Spleen (tissue), 11 donors: ENCODE data around the gene PTGFR. TPM values are rescaled to one million over a fixed set of nuclear protein-coding genes. Genes with fewer than 3 reads are reported as not detected.

Source experiments
- DNase-seq: peaks from one replicate; pipeline ENCODE4 v3.0.0-alpha.2; 2020
- H3K27ac ChIP-seq, 8 donors: fragments of 200-600 bp; sonication (generic) in 7 of 8; 1 replicate in 4 of 8; 2 replicates in 4 of 8; pipeline versions ENCODE4 v1.5.0 to v1.8.0; 2016 to 2021; ENCODE audit warnings: inconsistent platforms in 4 of 8, mild to moderate bottlenecking in 4 of 8, moderate library complexity in 1 of 8
- H3K27me3 ChIP-seq, 7 donors: fragments of 200-600 bp; sonication (generic) in 6 of 7; replicated peaks in 1 of 7; 1 replicate in 4 of 7; 2 replicates in 3 of 7; pipeline versions ENCODE4 v1.5.0 to v1.8.0; 2016 to 2021; ENCODE audit warnings: inconsistent platforms in 3 of 7, mild to moderate bottlenecking in 1 of 7
- H3K36me3 ChIP-seq, 6 donors: fragments of 200-600 bp; sonication (generic) in 5 of 6; 1 replicate in 4 of 6; 2 replicates in 2 of 6; pipeline versions ENCODE4 v1.5.0 to v1.8.0; 2016 to 2021; ENCODE audit warnings: inconsistent platforms in 2 of 6
- H3K4me1 ChIP-seq, 6 donors: fragments of 200-600 bp; sonication (generic) in 5 of 6; 1 replicate in 3 of 6; 2 replicates in 3 of 6; pipeline versions ENCODE4 v1.5.0 to v1.8.0; 2016 to 2021; ENCODE audit warnings: inconsistent platforms in 3 of 6
- H3K4me3 ChIP-seq, 8 donors: fragments of 200-600 bp; sonication (generic) in 7 of 8; 1 replicate in 4 of 8; 2 replicates in 4 of 8; pipeline versions ENCODE4 v1.5.0 to v1.8.0; 2016 to 2021; ENCODE audit warnings: inconsistent platforms in 4 of 8, mild to moderate bottlenecking in 4 of 8, moderate library complexity in 2 of 8
- H3K9me3 ChIP-seq, 8 donors: fragments of 200-600 bp; sonication (generic) in 7 of 8; 1 replicate in 4 of 8; 2 replicates in 4 of 8; pipeline versions ENCODE4 v1.5.0 to v1.8.0; 2016 to 2021; ENCODE audit warnings: inconsistent platforms in 4 of 8
- POLR2A ChIP-seq, 3 donors: fragments of 450-650 bp; IDR thresholded peaks; one replicate each; pipeline ENCODE4 v1.5.1; 2017; ENCODE audit warnings: antibody characterized with exemption in 3 of 3, mild to moderate bottlenecking in 1 of 3
- POLR2AphosphoS5 ChIP-seq, 3 donors: sonication (generic); formaldehyde crosslinking; IDR thresholded peaks; one replicate each; pipeline ENCODE4 v1.5.1; 2017; ENCODE audit warnings: antibody characterized with exemption in 3 of 3
- WGBS, 5 donors: extraction: QIAGEN DNeasy Blood & Tissue Kit in 3 of 5; methylation state at CpG; one replicate each; pipeline versions ENCODE4 v1.1.5 to v1.1.7; 2013 to 2018; 5-methylcytosine and 5-hydroxymethylcytosine counted together
- intact Hi-C: fragments of 100-400 bp; cut with DNase I; formaldehyde crosslinking; loops from one replicate; pipeline ENCODE4 v1.15.0; 2023; ENCODE audit warnings: low total_unique reads
- polyA plus RNA-seq, 3 donors: library from polyadenylated mRNA; stranded (reverse); fragments of 200-250 nt; gene quantifications; one replicate each; pipeline ENCODE4 v1.2.1, GENCODE V29; 2013
- total RNA-seq, 7 donors: library from RNA; depleted of rRNA in 3 of 7; stranded (reverse); fragments of >200 nt in 3 of 7; fragmentation: NEBNext Ultra II Directional in 4 of 7; extraction: Animal tissue kit (Norgen Biotek cat#: 25700) in 4 of 7; gene quantifications; one replicate each; pipeline versions ENCODE4 v1.1.0 to v1.2.1, GENCODE V29; 2016 to 2021
- TF ChIP-seq, protein P1 (sequence below), 11 experiments: fragments of 200-600 bp in 7 of 11; fragments of 450-650 bp in 4 of 11; sonication (generic) in 4 of 11; IDR thresholded peaks in 8 of 11; conservative IDR thresholded peaks in 3 of 11; 1 replicate in 7 of 11; 2 replicates in 4 of 11; pipeline versions ENCODE4 v1.4.0 to v1.8.0; 2016 to 2021; ENCODE audit warnings: antibody characterized with exemption in 11 of 11, inconsistent platforms in 4 of 11, mild to moderate bottlenecking in 1 of 11
- donor health status: healthy with polysubstance abuse.
- donor health status: DM: no; HTN: no; CAD: no; lungs with moderate emphysema.
- donor health status: DM: no; HTN: no; CAD: no.
- donor health status: Bipolar disorder and iron deficiency.
- donor health status: healthy.
- donor health status: DM: no; HTN: no; CAD: no.
- donor health status: DM: yes; HTN: yes; CAD: no.

PTGFR gene
- total and polyA plus RNA-seq, 10 donors = 0.28 to 2.4 (median 0.47) TPM

DNA sequence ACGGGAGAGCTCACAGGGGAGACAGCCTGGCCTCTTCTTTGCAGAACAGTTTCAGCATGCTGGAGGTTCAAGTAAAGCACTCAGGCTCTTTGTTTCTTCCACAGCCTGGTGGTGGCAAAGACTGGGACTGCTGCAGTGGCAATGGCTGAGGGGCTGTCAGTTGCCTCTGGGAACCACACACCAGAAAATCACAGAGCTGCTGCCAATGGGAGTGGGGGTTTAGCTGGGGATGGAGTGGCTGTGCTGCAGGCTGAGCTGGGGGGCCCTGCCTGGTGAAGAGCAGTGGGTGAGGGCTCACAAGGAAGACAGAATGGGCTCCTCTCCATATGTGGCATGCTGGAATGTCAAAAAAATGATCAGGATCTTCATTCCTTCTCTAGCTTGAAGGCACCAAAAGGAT is 25.6 kb upstream of the PTGFR start:
- Histone ChIP-seq H3K36me3 (no peaks in the 10 kb centered on the region), H3K27ac (no peak overlapping the region), H3K4me1 (no peaks in the 10 kb centered on the region), H3K9me3 (peaks cover 0 to 46% (median 27%) of the 10 kb centered on the region in 8 donors), H3K27me3 (no peaks in the 10 kb centered on the region), H3K4me3 (no peak overlapping the region)
- WGBS, 5 donors = 67 to 83% (median 72%) methylated on average over 1 of the region's 1 CpG
- intact Hi-C loops = no loop called here
- no peak for DNase-seq
- TF ChIP-seq POLR2AphosphoS5 (IDR thresholded peaks at IDR 0.05) (no peak), POLR2A (IDR thresholded peaks at IDR 0.05) (no peak)
- TF ChIP-seq, protein P1, sequence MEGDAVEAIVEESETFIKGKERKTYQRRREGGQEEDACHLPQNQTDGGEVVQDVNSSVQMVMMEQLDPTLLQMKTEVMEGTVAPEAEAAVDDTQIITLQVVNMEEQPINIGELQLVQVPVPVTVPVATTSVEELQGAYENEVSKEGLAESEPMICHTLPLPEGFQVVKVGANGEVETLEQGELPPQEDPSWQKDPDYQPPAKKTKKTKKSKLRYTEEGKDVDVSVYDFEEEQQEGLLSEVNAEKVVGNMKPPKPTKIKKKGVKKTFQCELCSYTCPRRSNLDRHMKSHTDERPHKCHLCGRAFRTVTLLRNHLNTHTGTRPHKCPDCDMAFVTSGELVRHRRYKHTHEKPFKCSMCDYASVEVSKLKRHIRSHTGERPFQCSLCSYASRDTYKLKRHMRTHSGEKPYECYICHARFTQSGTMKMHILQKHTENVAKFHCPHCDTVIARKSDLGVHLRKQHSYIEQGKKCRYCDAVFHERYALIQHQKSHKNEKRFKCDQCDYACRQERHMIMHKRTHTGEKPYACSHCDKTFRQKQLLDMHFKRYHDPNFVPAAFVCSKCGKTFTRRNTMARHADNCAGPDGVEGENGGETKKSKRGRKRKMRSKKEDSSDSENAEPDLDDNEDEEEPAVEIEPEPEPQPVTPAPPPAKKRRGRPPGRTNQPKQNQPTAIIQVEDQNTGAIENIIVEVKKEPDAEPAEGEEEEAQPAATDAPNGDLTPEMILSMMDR (IDR thresholded peaks at IDR 0.05 in 8 of 11, conservative IDR thresholded peaks at IDR 0.05 in 3 of 11) = no peak

DNA sequence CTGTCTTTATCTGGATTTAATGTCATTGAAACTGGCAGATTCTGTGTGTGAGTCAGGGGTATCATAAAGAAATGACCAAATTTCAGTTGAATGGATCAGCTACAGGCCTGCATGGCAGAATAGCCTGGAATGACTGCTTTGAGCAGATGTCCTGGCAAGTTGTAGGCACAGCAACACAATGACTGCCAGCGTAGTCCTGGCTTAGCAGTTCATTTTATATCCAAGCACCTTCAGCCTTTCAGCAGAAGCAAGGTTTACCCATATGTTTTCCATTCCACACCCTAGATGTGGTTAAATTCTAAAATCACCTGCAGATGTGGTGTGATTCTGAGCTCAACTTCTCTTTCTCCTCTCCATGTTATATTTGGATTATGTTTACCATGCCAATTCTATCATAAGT is 22.3 kb upstream of the PTGFR start:
- DNase-seq = no peak
- TF ChIP-seq, protein P1 (IDR thresholded peaks at IDR 0.05 in 8 of 11, conservative IDR thresholded peaks at IDR 0.05 in 3 of 11) = no peak
- TF ChIP-seq POLR2AphosphoS5 (IDR thresholded peaks at IDR 0.05) = no peak
- TF ChIP-seq POLR2A (IDR thresholded peaks at IDR 0.05) = no peak
- Histone ChIP-seq H3K9me3 (peaks cover 0 to 12% (median 0%) of the 10 kb centered on the region in 8 donors), H3K4me3 (no peak overlapping the region), H3K36me3 (no peaks in the 10 kb centered on the region), H3K27me3 (no peaks in the 10 kb centered on the region), H3K27ac (no peak overlapping the region), H3K4me1 (no peaks in the 10 kb centered on the region)
- intact Hi-C loops = no loop called here
- WGBS, 5 donors = 78 to 96% (median 92%) methylated on average over 1 of the region's 1 CpG

DNA sequence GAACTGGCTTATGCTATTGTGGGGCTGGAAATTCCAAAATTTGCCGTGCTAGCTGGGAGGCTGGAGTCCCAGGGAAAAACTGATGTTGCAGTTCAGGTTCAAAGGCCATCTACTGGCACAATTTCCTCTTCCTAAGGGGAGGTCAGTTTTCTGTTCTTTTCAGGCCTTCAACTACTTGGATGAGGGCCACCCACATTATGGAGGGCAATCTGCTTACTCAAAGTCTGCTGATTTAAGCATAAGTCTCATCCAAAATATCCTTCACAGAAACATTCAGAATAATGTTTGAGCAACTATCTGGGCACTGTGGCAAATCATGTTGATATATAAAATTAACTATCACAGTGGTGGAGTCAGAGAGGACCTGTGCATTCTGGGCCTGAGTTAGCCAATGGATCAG is 21.2 kb upstream of the PTGFR start:
- intact Hi-C loops = no loop called here
- Histone ChIP-seq H3K36me3 (no peaks in the 10 kb centered on the region), H3K4me1 (no peaks in the 10 kb centered on the region), H3K9me3 (peaks cover 0 to 7% (median 0%) of the 10 kb centered on the region in 8 donors), H3K4me3 (no peak overlapping the region), H3K27ac (no peak overlapping the region), H3K27me3 (no peaks in the 10 kb centered on the region)
- WGBS, 5 donors = 67 to 81% (median 72%) methylated on average over 1 of the region's 1 CpG
- TF ChIP-seq, protein P1 (IDR thresholded peaks at IDR 0.05 in 8 of 11, conservative IDR thresholded peaks at IDR 0.05 in 3 of 11) = no peak
- DNase-seq = no peak

- WGBS, 5 donors = 68 to 82% (median 76%) methylated on average over 2 of the region's 2 CpGs
- Histone ChIP-seq H3K27me3 (no peaks in the 10 kb centered on the region), H3K9me3 (no peaks in the 10 kb centered on the region), H3K27ac (no peak overlapping the region), H3K36me3 (no peaks in the 10 kb centered on the region), H3K4me3 (no peak overlapping the region), H3K4me1 (no peaks in the 10 kb centered on the region)
- no peak for DNase-seq
- TF ChIP-seq, protein P1 (IDR thresholded peaks at IDR 0.05 in 8 of 11, conservative IDR thresholded peaks at IDR 0.05 in 3 of 11) = no peak
- TF ChIP-seq POLR2AphosphoS5 (IDR thresholded peaks at IDR 0.05) (no peak), POLR2A (IDR thresholded peaks at IDR 0.05) (no peak)
- intact Hi-C loops = no loop called here
These were observed 18.7 kb upstream of the PTGFR start for GRCh38 chr1:78471890-78472620.
